H1 (cell line): Measurements from ENCODE around the gene KCTD16. TPM values are rescaled to one million over a fixed set of nuclear protein-coding genes. Genes with fewer than 3 reads are reported as not detected.

Experiments
- CTCF ChIA-PET: fragments of 300-600 bp; sonication (Branson Sonifier 250); formaldehyde crosslinking; loops from one replicate; lab custom pipeline; 2021; ENCODE audit not compliant: partially characterized antibody; lab: Charles Lee
- POLR2A ChIA-PET: fragments of 300-600 bp; sonication (Branson Sonifier 250); formaldehyde crosslinking; loops from one replicate; lab custom pipeline; 2021; ENCODE audit warnings: inconsistent platforms; ENCODE audit not compliant: partially characterized antibody; lab: Charles Lee
- DNase-seq, 2 experiments: peaks; one replicate each; pipeline versions ENCODE4 v3.0.0 to v3.0.0-alpha.2; 2010 to 2022; ENCODE audit warnings: low spot score in 2 of 2, low read depth in 1 of 2, mixed read lengths in 1 of 2
- FAIRE-seq: peaks from 2 replicates; lab custom pipeline; 2011; peaks lifted over from hg19 to GRCh38; lab: Jason Lieb, UNC
- H2AFZ ChIP-seq: 2 replicates; pipeline ENCODE4 v1.8.1; 2012; ENCODE audit warnings: low read length, inconsistent platforms
- H2AK5ac ChIP-seq: 2 replicates; pipeline ENCODE4 v1.6.1; 2013; ENCODE audit warnings: low read depth, low read length
- H2BK120ac ChIP-seq: replicated peaks from 2 replicates; pipeline ENCODE3; 2013; ENCODE audit warnings: low read depth, low read length, inconsistent platforms
- H2BK12ac ChIP-seq: 2 replicates; pipeline ENCODE4 v1.6.1; 2013; ENCODE audit warnings: low read depth, low read length
- H2BK15ac ChIP-seq: 2 replicates; pipeline ENCODE4 v1.6.1; 2013; ENCODE audit warnings: low read length
- H2BK20ac ChIP-seq: 2 replicates; pipeline ENCODE4 v1.6.1; 2013; ENCODE audit warnings: low read length
- H2BK5ac ChIP-seq: 2 replicates; pipeline ENCODE4 v1.6.1; 2013; ENCODE audit warnings: low read depth, low read length
- H3K14ac ChIP-seq: 2 replicates; pipeline ENCODE4 v1.6.1; 2013; ENCODE audit warnings: inconsistent platforms; ENCODE audit not compliant: insufficient read length
- H3K18ac ChIP-seq: 2 replicates; pipeline ENCODE4 v1.6.1; 2013; ENCODE audit warnings: low read length; ENCODE audit errors: extremely low read depth
- H3K23ac ChIP-seq: 2 replicates; pipeline ENCODE4 v1.6.1; 2013; ENCODE audit warnings: inconsistent platforms; ENCODE audit not compliant: insufficient read length
- H3K23me2 ChIP-seq: 2 replicates; pipeline ENCODE4 v1.6.1; 2013; ENCODE audit warnings: low read depth, low read length
- H3K27ac ChIP-seq: 2 replicates; pipeline ENCODE4 v1.6.1; 2011; ENCODE audit warnings: low read depth, low read length, inconsistent platforms
- H3K27me3 ChIP-seq, 4 experiments: replicated peaks in 1 of 4; 1 replicate in 1 of 4; 2 replicates in 3 of 4; pipeline versions ENCODE4 v1.6.1 to v1.8.1; 2011 to 2013; ENCODE audit warnings: low read length in 3 of 4, mild to moderate bottlenecking in 3 of 4, inconsistent platforms in 2 of 4, mixed read lengths in 2 of 4, moderate library complexity in 1 of 4; ENCODE audit not compliant: control insufficient read depth in 3 of 4, insufficient read depth in 3 of 4; ENCODE audit errors: extremely low read depth in 1 of 4
- H3K36me3 ChIP-seq, 4 experiments: 2 replicates each; pipeline versions ENCODE4 v1.6.1 to v1.8.1; 2011 to 2013; ENCODE audit warnings: mild to moderate bottlenecking in 4 of 4, low read length in 3 of 4, moderate library complexity in 2 of 4, control low read depth in 1 of 4, inconsistent platforms in 1 of 4; ENCODE audit not compliant: insufficient read depth in 4 of 4, control insufficient read depth in 2 of 4
- H3K4ac ChIP-seq: replicated peaks from 2 replicates; pipeline ENCODE3; 2013; ENCODE audit warnings: low read length, low read depth, mixed read lengths, inconsistent platforms; ENCODE audit not compliant: insufficient read length
- H3K4me1 ChIP-seq, 4 experiments: replicated peaks in 1 of 4; 1 replicate in 1 of 4; 2 replicates in 3 of 4; pipeline versions ENCODE4 v1.6.1 to v1.8.1; 2011 to 2013; ENCODE audit warnings: low read length in 3 of 4, inconsistent platforms in 2 of 4, mixed read lengths in 1 of 4; ENCODE audit not compliant: insufficient read depth in 4 of 4, control insufficient read depth in 3 of 4
- H3K4me2 ChIP-seq, 2 experiments: 2 replicates each; pipeline versions ENCODE4 v1.6.1 to v1.8.1; 2011 to 2013; ENCODE audit warnings: low read depth in 2 of 2, low read length in 2 of 2, control low read depth in 1 of 2, inconsistent platforms in 1 of 2, mild to moderate bottlenecking in 1 of 2; ENCODE audit not compliant: insufficient read depth in 1 of 2
- H3K4me3 ChIP-seq, 4 experiments: fragments of 200-600, 300-600 bp in 1 of 4; sonication (generic), shearing (Covaris generic), sonication (Bioruptor Twin) in 1 of 4; 2 replicates each; pipeline versions ENCODE4 v1.5.1 to v1.8.1; 2011 to 2016; ENCODE audit warnings: low read length in 4 of 4, low read depth in 3 of 4, control low read depth in 2 of 4, inconsistent platforms in 2 of 4, mild to moderate bottlenecking in 2 of 4, mixed read lengths in 1 of 4, moderate library complexity in 1 of 4; ENCODE audit not compliant: insufficient read depth in 2 of 4; ENCODE audit errors: extremely low read depth in 1 of 4
- H3K56ac ChIP-seq: replicated peaks from 2 replicates; pipeline ENCODE3; 2013; ENCODE audit warnings: low read depth, mild to moderate bottlenecking, mixed read lengths, low read length, inconsistent platforms; ENCODE audit not compliant: insufficient read length
- H3K79me1 ChIP-seq: 2 replicates; pipeline ENCODE4 v1.6.1; 2013; ENCODE audit warnings: low read depth, low read length, control low read depth
- H3K79me2 ChIP-seq, 2 experiments: 2 replicates each; pipeline versions ENCODE4 v1.6.1 to v1.8.1; 2012 to 2013; ENCODE audit warnings: low read length in 2 of 2, mild to moderate bottlenecking in 2 of 2, inconsistent platforms in 1 of 2; ENCODE audit not compliant: insufficient read depth in 2 of 2, control insufficient read depth in 1 of 2
- H3K9ac ChIP-seq, 4 experiments: replicated peaks in 1 of 4; 1 replicate in 1 of 4; 2 replicates in 3 of 4; pipeline versions ENCODE4 v1.6.1 to v1.8.1; 2011 to 2013; ENCODE audit warnings: low read depth in 3 of 4, low read length in 3 of 4, control low read depth in 2 of 4, mild to moderate bottlenecking in 2 of 4, moderate library complexity in 2 of 4, inconsistent platforms in 1 of 4; ENCODE audit errors: extremely low read depth in 1 of 4
- H3K9me3 ChIP-seq, 2 experiments: 2 replicates each; pipeline versions ENCODE4 v1.6.1 to v1.8.1; 2012 to 2013; ENCODE audit warnings: mild to moderate bottlenecking in 2 of 2, moderate library complexity in 2 of 2, control low read depth in 1 of 2, inconsistent platforms in 1 of 2, low read depth in 1 of 2, low read length in 1 of 2, mixed read lengths in 1 of 2; ENCODE audit not compliant: insufficient read depth in 2 of 2
- H4K20me1 ChIP-seq, 2 experiments: replicated peaks in 1 of 2; 2 replicates each; pipeline versions ENCODE3 to v1.8.1; 2011 to 2013; ENCODE audit warnings: inconsistent platforms in 2 of 2, low read length in 2 of 2, mild to moderate bottlenecking in 1 of 2; ENCODE audit not compliant: insufficient read depth in 2 of 2, control insufficient read depth in 1 of 2
- H4K5ac ChIP-seq: 2 replicates; pipeline ENCODE4 v1.6.1; 2013; ENCODE audit warnings: low read length, low read depth, mixed read lengths, inconsistent platforms; ENCODE audit not compliant: insufficient read length
- H4K8ac ChIP-seq: 2 replicates; pipeline ENCODE4 v1.8.0; 2013; ENCODE audit warnings: mild to moderate bottlenecking, moderate library complexity, low read length, inconsistent platforms; ENCODE audit not compliant: insufficient read depth; ENCODE audit errors: extremely low read depth
- H4K91ac ChIP-seq: replicated peaks from 2 replicates; pipeline ENCODE3; 2013; ENCODE audit warnings: low read length, mixed read lengths, inconsistent platforms; ENCODE audit not compliant: insufficient read length
- CHD1 ChIP-seq: IDR thresholded peaks from 2 replicates; pipeline ENCODE4 v1.6.1; 2012; ENCODE audit warnings: low read depth, low read length, improper control_type of control experiment
- EGR1 ChIP-seq: IDR thresholded peaks from 2 replicates; pipeline ENCODE4 v1.6.1; 2011; ENCODE audit warnings: low read depth, low read length, borderline replicate concordance
- NANOG ChIP-seq: IDR thresholded peaks from 2 replicates; pipeline ENCODE4 v1.6.1; 2011; ENCODE audit warnings: low read length, low read depth, mild to moderate bottlenecking, inconsistent platforms; ENCODE audit not compliant: insufficient read depth, poor library complexity, severe bottlenecking
- SIN3A ChIP-seq, 2 experiments: IDR thresholded peaks in 1 of 2; conservative IDR thresholded peaks in 1 of 2; 2 replicates each; pipeline ENCODE4 v1.6.1; 2011 to 2012; ENCODE audit warnings: low read length in 2 of 2, improper control_type of control experiment in 1 of 2, low read depth in 1 of 2, mild to moderate bottlenecking in 1 of 2
- TAF7 ChIP-seq: optimal IDR thresholded peaks from 2 replicates; pipeline ENCODE3; 2011; ENCODE audit warnings: low read depth, mild to moderate bottlenecking, inconsistent platforms, low read length, moderate library complexity, borderline replicate concordance
- TCF12 ChIP-seq: IDR thresholded peaks from 2 replicates; pipeline ENCODE4 v1.6.1; 2011; ENCODE audit warnings: low read depth, mild to moderate bottlenecking, low read length
- YY1 ChIP-seq: IDR thresholded peaks from 2 replicates; pipeline ENCODE4 v1.6.1; 2011; ENCODE audit warnings: low read depth, mild to moderate bottlenecking, low read length
- WGBS, 2 experiments: shearing (Covaris generic) in 1 of 2; methylation state at CpG; one replicate each; pipeline versions ENCODE4 v1.1.6 to v1.1.7; 2013 to 2015; ENCODE audit warnings: low lambda C conversion rate in 2 of 2, mixed read lengths in 2 of 2, inconsistent platforms in 1 of 2, low coverage in 1 of 2, missing lambda C conversion rate in 1 of 2; ENCODE audit not compliant: insufficient replicate concordance in 2 of 2, insufficient coverage in 1 of 2, insufficient read length in 1 of 2; ENCODE audit errors: extremely low coverage in 1 of 2, missing lambda C conversion rate in 1 of 2; 5-methylcytosine and 5-hydroxymethylcytosine counted together
- polyA plus RNA-seq, 7 experiments: library from polyadenylated mRNA; depleted of rRNA in 3 of 7; stranded (reverse) in 5 of 7; unstranded in 2 of 7; fragments of >200 nt in 5 of 7; fragments of 200-250 nt in 2 of 7; gene quantifications; 1 replicate in 5 of 7; 2 replicates in 1 of 7; 4 replicates in 1 of 7; pipeline versions ENCODE4 v1.2.1 to v1.2.3, GENCODE V29; 2011 to 2013; ENCODE audit warnings: missing spikeins in 2 of 7, mixed read lengths in 2 of 7
- total RNA-seq: library from RNA; stranded (reverse); fragmentation: NEBNext Ultra II Directional; extraction: Animal tissue kit (Norgen Biotek cat#: 25700); gene quantifications from 2 replicates; pipeline ENCODE4 v1.2.1, GENCODE V29; 2021

The KCTD16 gene
- total and polyA plus RNA-seq, 2 of the 8 experiments (the other 6 are each of a cell fraction or from before 2014, with no cell fraction given), result 0.03 to 0.24 TPM

DNA sequence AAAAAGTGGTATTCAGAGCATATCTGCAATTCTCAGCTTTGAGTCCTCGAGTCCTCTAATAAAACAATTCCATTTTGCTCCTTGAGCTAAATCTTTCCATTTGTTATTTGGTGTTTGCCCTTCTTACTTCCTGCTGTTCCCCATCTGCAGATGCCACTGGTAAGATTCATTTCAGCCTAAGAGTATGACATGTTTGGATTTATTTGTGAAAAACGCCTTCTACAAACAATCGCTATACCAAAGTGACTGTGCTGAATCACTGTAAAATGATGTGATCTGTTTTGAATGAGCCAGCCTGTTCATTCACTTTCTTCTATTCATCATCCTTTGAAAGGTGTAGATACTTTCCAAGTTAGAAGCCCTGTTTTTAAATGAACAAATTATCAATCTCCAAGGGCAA is 27.7 kb downstream of the KCTD16 start:
- no peak overlapping the region for H4K91ac ChIP-seq
- no peak overlapping the region for H3K14ac ChIP-seq
- no peak overlapping the region for H4K5ac ChIP-seq
- H4K20me1 ChIP-seq, result no peaks in the 10 kb centered on the region
- H3K36me3 ChIP-seq, result no peaks in the 10 kb centered on the region
- no peak overlapping the region for H2BK120ac ChIP-seq
- H3K4me2 ChIP-seq, result no peak overlapping the region
- no peaks in the 10 kb centered on the region for H3K23me2 ChIP-seq
- 89% methylated on average over 3 of the region's 3 CpGs; no CpG with 5 or more reads in 1 of the 2 experiments for WGBS, 2 experiments
- no peak overlapping the region for H3K4ac ChIP-seq
- no peaks in the 10 kb centered on the region for H3K4me1 ChIP-seq
- no peaks in the 10 kb centered on the region for H3K79me1 ChIP-seq
- no peak overlapping the region for H2BK12ac ChIP-seq
- no peak overlapping the region for H3K18ac ChIP-seq
- DNase-seq, result no peak
- no peaks in the 10 kb centered on the region for H3K27me3 ChIP-seq
- no peak overlapping the region for H2BK20ac ChIP-seq
- no peak overlapping the region for H2AK5ac ChIP-seq
- no peak overlapping the region for H3K9ac ChIP-seq
- no peaks in the 10 kb centered on the region for H3K9me3 ChIP-seq
- H3K79me2 ChIP-seq, result no peaks in the 10 kb centered on the region
- no peak overlapping the region for H2AFZ ChIP-seq
- H4K8ac ChIP-seq, result no peak overlapping the region
- no peak for FAIRE-seq
- H2BK5ac ChIP-seq, result no peak overlapping the region
- TF ChIP-seq CHD1, result no peak
- no peak for TF ChIP-seq TAF7
- no peak for TF ChIP-seq TCF12
- TF ChIP-seq NANOG, result no peak
- no peak for TF ChIP-seq EGR1
- TF ChIP-seq SIN3A (conservative IDR thresholded peaks at IDR 0.05 in 1 of 2, IDR thresholded peaks at IDR 0.05 in 1 of 2; ENCODE audit: low read depth in 1 of 2, low read length in 2 of 2), result no peak
- TF ChIP-seq YY1, result no peak
- CTCF ChIA-PET, result interaction anchor here (0.8 kb wide), 1 partner anchor 909 kb away, joined by 3 read pairs; no protein-coding TSS in a partner anchor
- no peak overlapping the region for H3K4me3 ChIP-seq
- no peak overlapping the region for H2BK15ac ChIP-seq
- H3K23ac ChIP-seq, result no peak overlapping the region
- no peak overlapping the region for H3K56ac ChIP-seq
- POLR2A ChIA-PET, result no interaction called here
- no peak overlapping the region for H3K27ac ChIP-seq
